ENCODE results near the gene FGB.

DNA sequence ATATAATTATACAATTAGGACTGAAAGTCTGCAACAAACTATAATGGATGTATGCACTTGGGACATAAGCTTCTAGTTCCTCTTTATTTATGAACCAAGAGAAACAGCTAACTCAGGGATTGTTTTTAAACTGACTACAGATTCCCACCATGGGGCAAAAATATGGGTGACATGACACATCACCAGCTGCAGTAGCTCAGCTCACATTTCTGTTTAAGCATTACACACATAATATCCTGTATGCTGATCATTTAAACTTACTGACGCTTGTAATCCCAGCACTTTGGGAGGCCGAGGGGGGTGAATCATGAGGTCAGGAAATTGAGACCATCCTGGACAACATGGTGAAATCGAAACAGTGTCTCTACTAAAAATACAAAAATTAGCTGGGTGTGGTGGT lies 11.5 kb downstream of the FGB start:
- no peak for TF ChIP-seq POLR2A (IDR thresholded peaks at IDR 0.05)
- no peak for TF ChIP-seq POLR2AphosphoS5 (IDR thresholded peaks at IDR 0.05)
- TF ChIP-seq, protein P1, sequence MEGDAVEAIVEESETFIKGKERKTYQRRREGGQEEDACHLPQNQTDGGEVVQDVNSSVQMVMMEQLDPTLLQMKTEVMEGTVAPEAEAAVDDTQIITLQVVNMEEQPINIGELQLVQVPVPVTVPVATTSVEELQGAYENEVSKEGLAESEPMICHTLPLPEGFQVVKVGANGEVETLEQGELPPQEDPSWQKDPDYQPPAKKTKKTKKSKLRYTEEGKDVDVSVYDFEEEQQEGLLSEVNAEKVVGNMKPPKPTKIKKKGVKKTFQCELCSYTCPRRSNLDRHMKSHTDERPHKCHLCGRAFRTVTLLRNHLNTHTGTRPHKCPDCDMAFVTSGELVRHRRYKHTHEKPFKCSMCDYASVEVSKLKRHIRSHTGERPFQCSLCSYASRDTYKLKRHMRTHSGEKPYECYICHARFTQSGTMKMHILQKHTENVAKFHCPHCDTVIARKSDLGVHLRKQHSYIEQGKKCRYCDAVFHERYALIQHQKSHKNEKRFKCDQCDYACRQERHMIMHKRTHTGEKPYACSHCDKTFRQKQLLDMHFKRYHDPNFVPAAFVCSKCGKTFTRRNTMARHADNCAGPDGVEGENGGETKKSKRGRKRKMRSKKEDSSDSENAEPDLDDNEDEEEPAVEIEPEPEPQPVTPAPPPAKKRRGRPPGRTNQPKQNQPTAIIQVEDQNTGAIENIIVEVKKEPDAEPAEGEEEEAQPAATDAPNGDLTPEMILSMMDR (IDR thresholded peaks at IDR 0.05), result no peak
- TF ChIP-seq EP300 (IDR thresholded peaks at IDR 0.05), result no peak
